GM23248 (cell line): ENCODE measurements around the gene STRA8. TPM values are rescaled to one million over a fixed set of nuclear protein-coding genes. Genes with fewer than 3 reads are reported as not detected.
A peak's percentile ranks its signal among the peaks of the same experiment; 100 is the strongest.

Experiments
- DNase-seq: peaks from one replicate; pipeline ENCODE4 v3.0.0-alpha.2; 2015
- H2AFZ ChIP-seq: fragments of 200-600 bp; sonication (generic); 2 replicates; pipeline ENCODE4 v1.6.1; 2016; ENCODE audit warnings: antibody characterized with exemption
- H3F3A ChIP-seq: fragments of 200-600 bp; sonication (generic); 2 replicates; pipeline ENCODE4 v1.6.1; 2016; ENCODE audit warnings: mild to moderate bottlenecking, antibody characterized with exemption, mixed run types; ENCODE audit not compliant: insufficient read depth
- H3K27ac ChIP-seq: fragments of 200-600 bp; sonication (generic); 2 replicates; pipeline ENCODE4 v1.5.1; 2016; ENCODE audit warnings: mild to moderate bottlenecking
- H3K27me3 ChIP-seq: fragments of 200-600 bp; sonication (generic); replicated peaks from 2 replicates; pipeline ENCODE4 v1.6.1; 2016; ENCODE audit warnings: mild to moderate bottlenecking; ENCODE audit not compliant: insufficient read depth
- H3K36me3 ChIP-seq: fragments of 200-600 bp; sonication (generic); 2 replicates; pipeline ENCODE4 v1.6.1; 2016; ENCODE audit warnings: low read depth, mild to moderate bottlenecking
- H3K4me1 ChIP-seq: fragments of 200-600 bp; sonication (generic); 2 replicates; pipeline ENCODE4 v1.6.1; 2016; ENCODE audit warnings: mild to moderate bottlenecking; ENCODE audit not compliant: insufficient read depth
- H3K4me2 ChIP-seq: fragments of 200-600 bp; sonication (generic); one replicate; pipeline ENCODE4 v1.6.1; 2016; ENCODE audit warnings: mild to moderate bottlenecking; ENCODE audit not compliant: unreplicated experiment
- H3K4me3 ChIP-seq: fragments of 200-600 bp; sonication (generic); 2 replicates; pipeline ENCODE4 v1.5.1; 2016; ENCODE audit warnings: mild to moderate bottlenecking
- H3K79me2 ChIP-seq: fragments of 200-600 bp; sonication (generic); 2 replicates; pipeline ENCODE4 v1.6.1; 2016; ENCODE audit warnings: mild to moderate bottlenecking; ENCODE audit not compliant: insufficient read depth
- H3K9ac ChIP-seq: fragments of 200-600 bp; sonication (generic); 2 replicates; pipeline ENCODE4 v1.6.1; 2016; ENCODE audit warnings: mild to moderate bottlenecking
- H3K9me2 ChIP-seq: fragments of 200-600 bp; sonication (generic); 2 replicates; pipeline ENCODE4 v1.6.1; 2016; ENCODE audit warnings: mixed run types, mild to moderate bottlenecking, moderate library complexity; ENCODE audit not compliant: insufficient read depth
- H3K9me3 ChIP-seq: fragments of 200-600 bp; sonication (generic); one replicate; pipeline ENCODE4 v1.6.1; 2017; ENCODE audit warnings: low read depth
- H4K20me1 ChIP-seq: fragments of 200-600 bp; sonication (generic); 2 replicates; pipeline ENCODE4 v1.6.0; 2016; ENCODE audit not compliant: insufficient read depth
- EZH2 ChIP-seq: fragments of 200-600 bp; sonication (generic); IDR thresholded peaks from 2 replicates; pipeline ENCODE4 v1.6.1; 2018; ENCODE audit warnings: antibody characterized with exemption, mild to moderate bottlenecking; ENCODE audit not compliant: insufficient read depth, poor library complexity, severe bottlenecking
- EZH2phosphoT487 ChIP-seq: fragments of 200-600 bp; sonication (generic); IDR thresholded peaks from 2 replicates; pipeline ENCODE4 v1.6.1; 2018; ENCODE audit warnings: antibody characterized with exemption, moderate library complexity, mild to moderate bottlenecking, low read depth; ENCODE audit not compliant: insufficient read depth
- WGBS, 2 experiments: methylation state at CpG; one replicate each; pipeline ENCODE4 v1.1.6; 2015 to 2017; ENCODE audit warnings: low lambda C conversion rate in 2 of 2, low coverage in 1 of 2; ENCODE audit errors: missing lambda C conversion rate in 2 of 2; 5-methylcytosine and 5-hydroxymethylcytosine counted together
- in situ Hi-C: fragments of 300-500 bp; cut with MboI; formaldehyde crosslinking; loops from 2 replicates; pipeline ENCODE4 v1.15.0; 2020
- polyA plus RNA-seq: library from polyadenylated mRNA; unstranded; fragments of >200 nt; fragmentation: Nextera tagmentation; extraction: Ambion mirVana; gene quantifications from 2 replicates; pipeline ENCODE4 v1.2.1, GENCODE V29; 2016
- total RNA-seq: library from RNA; depleted of rRNA; stranded (reverse); fragments of >200 nt; shearing (Covaris generic); gene quantifications from 2 replicates; pipeline ENCODE4 v1.2.3, GENCODE V29; 2014

STRA8 gene
- total and polyA plus RNA-seq, 2 experiments from 2014 or later: not detected

GRCh38 chr7:135190703-135191102 is 42.9 kb upstream of the STRA8 start:
- H2AFZ ChIP-seq: no peak overlapping the region
- no peak for TF ChIP-seq EZH2phosphoT487
- TF ChIP-seq EZH2: no peak
- H3K79me2 ChIP-seq: no peaks in the 10 kb centered on the region
- no peak overlapping the region for H3K4me3 ChIP-seq
- no peaks in the 10 kb centered on the region for H3K9me2 ChIP-seq
- H3K27ac ChIP-seq: no peak overlapping the region
- H3K4me1 ChIP-seq: peaks cover 14% of the 10 kb centered on the region; the same call in 1 of the 2 replicates
- in situ Hi-C loops: loop anchor here (25.0 kb wide), 1 partner anchor 528 kb away; no protein-coding TSS in a partner anchor
- H3K36me3 ChIP-seq: 0 out of 2 replicates have a peak, but pooled peaks cover 4% of the 10 kb centered on the region
- H3F3A ChIP-seq: no peaks in the 10 kb centered on the region
- no peaks in the 10 kb centered on the region for H4K20me1 ChIP-seq
- no peaks in the 10 kb centered on the region for H3K27me3 ChIP-seq
- no peak overlapping the region for H3K4me2 ChIP-seq
- H3K9me3 ChIP-seq: no peaks in the 10 kb centered on the region
- DNase-seq: no peak
- no peak overlapping the region for H3K9ac ChIP-seq

GRCh38 chr7:135192914-135193536 is 40.6 kb upstream of the STRA8 start:
- Histone ChIP-seq H3F3A (no peaks in the 10 kb centered on the region), H3K27me3 (no peaks in the 10 kb centered on the region), H2AFZ (no peak overlapping the region), H3K4me1 (peaks cover 14% of the 10 kb centered on the region; the same call in 1 of the 2 replicates), H4K20me1 (no peaks in the 10 kb centered on the region), H3K4me2 (no peak overlapping the region), H3K27ac (peak overlapping the region; percentile 61), H3K36me3 (0 out of 2 replicates have a peak, but pooled peaks cover 4% of the 10 kb centered on the region), H3K9me2 (no peaks in the 10 kb centered on the region), H3K9me3 (no peaks in the 10 kb centered on the region), H3K4me3 (no peak overlapping the region), H3K79me2 (no peaks in the 10 kb centered on the region), H3K9ac (0 out of 2 replicates have a peak overlapping the region, but pooled peaks have one; percentile 33)
- TF ChIP-seq EZH2 (no peak), EZH2phosphoT487 (no peak)
- 82 to 89% methylated on average over 11 of the region's 11 CpGs for WGBS, 2 experiments
- in situ Hi-C loops: loop anchor here (25.0 kb wide), 1 partner anchor 531 kb away; no protein-coding TSS in a partner anchor
- no peak for DNase-seq

- WGBS, 2 experiments: 67 to 76% methylated on average over 10 of the region's 10 CpGs
- no peaks in the 10 kb centered on the region for H3K27me3 ChIP-seq
- H3K36me3 ChIP-seq: 0 out of 2 replicates have a peak, but pooled peaks cover 4% of the 10 kb centered on the region
- DNase-seq: peak; percentile 77
- peak overlapping the region; percentile 61 for H3K27ac ChIP-seq
- no peaks in the 10 kb centered on the region for H4K20me1 ChIP-seq
- no peak overlapping the region for H3K4me3 ChIP-seq
- 0 out of 2 replicates have a peak overlapping the region, but pooled peaks have one; percentile 33 for H3K9ac ChIP-seq
- H2AFZ ChIP-seq: no peak overlapping the region
- H3K4me1 ChIP-seq: peaks cover 14% of the 10 kb centered on the region; the same call in 1 of the 2 replicates
- H3K4me2 ChIP-seq: no peak overlapping the region
- no peaks in the 10 kb centered on the region for H3K9me3 ChIP-seq
- in situ Hi-C loops: loop anchor here (25.0 kb wide), 1 partner anchor 531 kb away; no protein-coding TSS in a partner anchor
- H3K79me2 ChIP-seq: no peaks in the 10 kb centered on the region
- H3F3A ChIP-seq: no peaks in the 10 kb centered on the region
- no peaks in the 10 kb centered on the region for H3K9me2 ChIP-seq
- no peak for TF ChIP-seq EZH2phosphoT487
- no peak for TF ChIP-seq EZH2
Measured at GRCh38 chr7:135193615-135194081, 40.0 kb upstream of the STRA8 start.

- in situ Hi-C loops: loop anchor here (25.0 kb wide), 1 partner anchor 532 kb away; no protein-coding TSS in a partner anchor
- Histone ChIP-seq H2AFZ (no peak overlapping the region), H3K9ac (no peak overlapping the region), H3K9me3 (no peaks in the 10 kb centered on the region), H3K79me2 (no peaks in the 10 kb centered on the region), H4K20me1 (no peaks in the 10 kb centered on the region), H3K36me3 (0 out of 2 replicates have a peak, but pooled peaks cover 4% of the 10 kb centered on the region), H3F3A (no peaks in the 10 kb centered on the region), H3K27me3 (no peaks in the 10 kb centered on the region), H3K9me2 (no peaks in the 10 kb centered on the region), H3K4me2 (no peak overlapping the region), H3K4me1 (peaks cover 14% of the 10 kb centered on the region; the same call in 1 of the 2 replicates), H3K4me3 (no peak overlapping the region), H3K27ac (peak overlapping the region; percentile 61; the same call in 1 of the 2 replicates)
- no peak for TF ChIP-seq EZH2phosphoT487
- TF ChIP-seq EZH2: no peak
- WGBS, 2 experiments: 87 to 91% methylated on average over 12 of the region's 12 CpGs
- peak; percentile 39 for DNase-seq
Measured at GRCh38 chr7:135194494-135195095, 39.0 kb upstream of the STRA8 start.
